ENCODE measurements around the gene GID8.
A peak's percentile ranks its signal among the peaks of the same experiment; 100 is the strongest.

GID8 gene

DNA sequence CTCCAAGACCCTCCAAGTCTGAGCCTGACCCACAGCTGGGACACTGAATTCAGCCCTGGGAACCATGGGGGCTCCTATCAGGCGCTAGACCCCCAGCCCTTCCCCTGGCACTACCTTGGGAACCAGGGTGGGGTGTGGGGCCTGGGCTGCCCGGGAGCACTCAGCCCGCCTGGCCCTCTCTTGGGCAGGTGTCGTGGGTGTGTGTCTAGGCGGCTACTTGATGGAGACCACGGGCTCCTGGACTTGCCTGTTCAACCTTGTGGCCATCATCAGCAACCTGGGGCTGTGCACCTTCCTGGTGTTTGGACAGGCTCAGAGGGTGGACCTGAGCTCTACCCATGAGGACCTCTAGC lies 29.2 kb downstream of the GID8 start:
- no peak for FAIRE-seq
- no peak for TF ChIP-seq POLR2A (IDR thresholded peaks at IDR 0.05; ENCODE audit: low read depth, low read length)
- no peak for DNase-seq (ENCODE audit: insufficient read length, low spot score)

DNA sequence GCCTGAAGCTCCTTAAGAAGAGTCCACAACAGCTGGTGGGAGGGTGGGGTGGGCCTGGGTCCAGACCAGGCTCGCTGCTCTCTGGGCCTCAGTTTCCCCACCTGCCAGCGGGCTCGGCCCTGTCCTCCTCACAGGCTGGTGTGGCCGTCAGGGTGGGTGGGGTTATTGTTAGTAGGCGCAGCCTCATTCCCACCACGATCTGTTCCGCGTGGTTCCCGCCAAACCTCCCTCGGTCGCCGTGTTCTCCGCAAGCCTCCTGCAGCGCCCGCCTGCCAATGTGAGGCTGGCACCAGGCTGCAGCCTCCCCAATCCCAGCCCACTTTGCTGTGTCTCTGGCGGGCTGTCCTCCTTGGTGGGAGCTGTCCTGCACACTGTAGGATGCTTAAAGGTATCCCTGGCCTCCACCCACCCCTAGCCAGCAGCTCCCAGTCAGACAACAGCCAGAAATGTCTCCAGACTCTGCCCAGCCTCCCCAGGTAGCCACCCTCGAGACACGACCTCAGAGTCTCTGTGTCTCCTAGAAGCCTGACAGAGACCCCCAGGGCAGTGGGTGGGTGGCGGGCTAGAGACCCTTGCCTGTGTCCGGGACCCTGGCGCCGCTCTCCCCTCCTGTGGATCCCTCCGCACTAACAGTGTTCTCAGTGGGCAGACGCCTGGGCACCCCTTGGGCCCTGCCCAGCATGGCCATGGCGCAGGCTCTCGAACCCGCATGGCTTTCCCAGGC lies 29.8 kb downstream of the GID8 start:
- no peak for DNase-seq (ENCODE audit: insufficient read length, low spot score)
- no peak for FAIRE-seq
- no peak for TF ChIP-seq POLR2A (IDR thresholded peaks at IDR 0.05; ENCODE audit: low read depth, low read length)

DNA sequence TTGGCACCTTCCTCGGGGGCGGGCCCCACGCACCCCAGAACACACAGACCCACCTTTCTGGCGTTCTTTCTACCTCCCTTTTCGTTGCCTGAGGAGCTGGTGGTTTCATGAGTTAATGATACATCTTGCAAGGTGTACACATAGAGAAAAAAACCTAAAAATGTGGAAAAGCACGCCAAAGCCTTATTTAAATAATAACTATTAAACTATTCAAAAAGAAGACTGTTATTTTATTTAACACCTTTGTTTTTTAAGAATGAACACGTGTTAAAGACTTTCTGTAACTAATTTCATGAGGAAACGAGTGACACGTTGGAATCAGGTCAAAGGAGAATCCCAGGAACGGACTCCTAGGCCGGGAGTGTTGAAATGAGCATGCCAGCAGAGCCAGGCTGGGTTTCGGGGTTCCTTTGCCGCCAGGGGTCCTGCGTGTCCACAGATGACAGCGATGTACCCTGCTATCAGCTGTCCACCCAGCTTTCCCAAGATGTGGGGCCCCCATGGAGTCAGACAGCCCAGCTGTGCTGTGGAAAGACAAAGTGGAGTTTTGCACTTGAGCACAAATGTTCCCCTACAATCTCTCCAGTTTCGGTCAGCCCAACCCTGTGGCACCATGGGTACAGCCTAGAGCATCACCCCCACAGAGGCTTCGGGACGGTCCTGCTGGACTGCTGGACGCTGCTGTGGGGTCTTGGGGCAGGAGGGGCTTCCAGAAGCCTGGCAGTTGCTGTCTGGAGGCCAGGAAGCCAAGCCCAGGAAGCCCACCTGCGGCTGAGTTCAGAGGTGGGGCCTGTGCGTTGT lies 30.6 kb downstream of the GID8 start:
- FAIRE-seq (no peak), DNase-seq (ENCODE audit: insufficient read length, low spot score) (no peak)
- no peak for TF ChIP-seq POLR2A (IDR thresholded peaks at IDR 0.05; ENCODE audit: low read depth, low read length)

DNA sequence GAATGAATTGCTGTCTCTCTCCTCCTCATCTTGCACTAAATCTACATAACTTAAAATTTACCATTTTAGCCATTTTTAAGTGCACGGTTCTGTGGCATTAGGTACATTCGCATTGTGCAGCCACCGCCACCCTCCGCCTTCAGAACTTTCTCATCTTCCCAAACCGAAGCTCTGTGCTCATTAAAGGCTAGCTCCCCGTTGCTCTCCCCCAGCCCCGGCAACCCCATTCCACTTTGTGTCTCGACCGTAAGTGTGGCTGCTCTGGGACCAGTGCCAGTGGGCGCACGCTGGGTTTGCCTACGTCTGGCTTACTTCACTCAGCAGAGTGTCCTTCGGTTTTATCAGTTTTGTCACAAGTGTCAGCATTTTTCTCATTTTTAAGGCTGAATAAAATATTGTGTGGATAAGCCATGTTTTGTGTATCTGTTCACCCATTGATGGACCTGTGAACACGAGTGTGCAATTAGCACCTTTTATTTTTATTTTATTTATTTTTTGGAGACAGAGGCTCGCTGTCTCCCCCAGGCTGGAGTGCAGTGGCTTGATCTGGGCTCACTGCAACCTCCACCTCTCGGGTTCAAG lies 31.3 kb downstream of the GID8 start:
- TF ChIP-seq POLR2A (IDR thresholded peaks at IDR 0.05; ENCODE audit: low read depth, low read length), result no peak
- DNase-seq (ENCODE audit: insufficient read length, low spot score) (no peak), FAIRE-seq (no peak)

DNA sequence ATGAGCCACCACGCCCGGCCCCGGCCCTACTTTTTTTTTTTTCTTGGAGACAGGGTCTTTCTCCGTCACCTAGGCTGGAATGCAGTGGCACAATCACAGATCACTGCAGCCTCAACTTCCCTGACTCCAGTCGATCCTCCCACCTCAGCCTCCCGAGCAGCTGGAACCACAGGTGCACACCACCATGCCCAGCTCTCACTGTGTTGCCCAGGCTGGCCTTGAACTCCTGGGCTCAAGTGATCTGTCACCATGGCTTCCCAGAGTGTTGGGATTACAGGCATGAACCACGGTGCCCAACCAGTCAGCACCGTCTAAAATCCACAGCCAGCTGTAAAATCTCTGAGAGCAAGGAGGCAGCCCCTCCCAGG lies 32.0 kb downstream of the GID8 start:
- no peak for TF ChIP-seq POLR2A (IDR thresholded peaks at IDR 0.05; ENCODE audit: low read depth, low read length)
- no peak for DNase-seq (ENCODE audit: insufficient read length, low spot score)
- no peak for FAIRE-seq

DNA sequence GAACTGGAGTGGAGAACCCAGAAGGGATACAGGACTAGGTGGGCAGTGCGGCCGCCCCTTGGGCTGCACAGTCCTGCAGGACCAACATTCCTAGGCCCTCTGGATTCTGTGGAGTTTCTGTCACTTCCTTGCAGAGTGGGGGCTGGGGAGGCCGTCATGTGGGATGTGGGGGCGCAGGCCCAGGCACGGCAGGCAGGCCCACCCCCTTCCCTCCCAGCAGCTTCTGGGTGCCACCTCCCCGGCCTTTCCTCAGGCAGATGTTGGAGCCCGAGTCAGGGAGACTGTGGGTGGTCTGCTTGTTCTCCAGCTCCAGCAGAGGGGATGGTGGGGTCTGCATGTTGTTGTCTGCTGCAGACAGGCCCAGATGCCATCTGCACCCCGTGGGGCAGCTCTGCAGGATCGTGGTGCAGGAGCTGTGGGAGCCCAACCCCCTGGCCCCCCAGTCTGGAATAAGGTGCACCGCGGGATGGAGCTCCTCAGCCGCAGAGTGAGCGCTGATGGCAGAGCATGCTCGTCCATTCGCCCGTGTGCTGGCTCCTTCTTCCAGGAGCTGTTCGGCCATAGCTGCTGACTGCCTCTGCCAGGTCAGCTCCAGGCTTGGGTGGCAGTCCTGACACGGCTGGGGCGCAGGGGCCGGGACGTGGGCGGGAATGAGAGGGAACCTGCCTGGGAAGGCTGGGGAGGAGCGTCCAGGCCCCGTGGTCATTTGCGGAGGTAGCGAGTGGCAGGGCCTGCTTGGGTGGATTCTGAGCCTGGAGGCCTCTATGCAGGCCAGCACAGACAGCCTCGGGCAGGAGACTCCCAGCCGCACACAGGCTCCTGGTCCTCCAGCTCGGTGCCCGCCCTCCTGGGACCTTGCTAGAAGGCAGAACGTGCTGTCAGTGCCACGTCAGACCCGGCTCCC lies 32.6 kb downstream of the GID8 start:
- no peak for FAIRE-seq
- no peak for DNase-seq (ENCODE audit: insufficient read length, low spot score)
- no peak for TF ChIP-seq POLR2A (IDR thresholded peaks at IDR 0.05; ENCODE audit: low read depth, low read length)

DNA sequence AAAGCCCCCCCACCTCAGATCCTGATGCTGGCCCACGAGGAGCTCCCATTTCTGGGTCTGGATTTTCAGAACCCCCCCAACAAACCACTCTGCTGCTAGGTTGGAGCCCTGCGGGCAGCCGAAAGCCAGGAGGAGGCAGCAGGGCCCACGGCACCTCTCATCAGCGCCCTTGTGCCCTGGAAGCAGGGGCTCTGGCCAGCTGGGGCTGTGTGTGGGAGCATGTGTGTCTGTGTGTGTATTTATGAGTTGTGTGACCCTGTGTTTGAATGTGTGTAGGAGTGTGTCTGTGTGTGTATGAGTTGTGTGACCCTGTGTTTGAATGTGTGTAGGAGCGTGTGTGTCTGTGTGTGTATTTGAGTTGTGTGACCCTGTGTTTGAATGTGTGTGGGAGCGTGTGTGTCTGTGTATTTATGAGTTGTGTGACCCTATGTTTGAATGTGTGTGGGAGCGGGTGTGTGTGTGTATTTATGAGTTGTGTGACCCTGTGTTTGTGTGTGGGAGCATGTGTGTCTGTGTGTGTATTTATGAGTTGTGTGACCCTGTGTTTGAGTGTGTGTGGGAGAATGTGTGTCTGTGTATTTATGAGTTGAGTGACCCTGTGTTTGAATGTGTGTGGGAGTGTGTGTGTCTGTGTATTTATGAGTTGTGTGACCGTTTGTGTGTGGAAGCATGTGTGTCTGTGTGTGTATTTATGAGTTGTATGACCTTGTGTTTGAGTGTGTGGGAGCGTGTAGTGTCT lies 33.4 kb downstream of the GID8 start:
- no peak for TF ChIP-seq POLR2A (IDR thresholded peaks at IDR 0.05; ENCODE audit: low read depth, low read length)
- no peak for DNase-seq (ENCODE audit: insufficient read length, low spot score)
- FAIRE-seq, result no peak

DNA sequence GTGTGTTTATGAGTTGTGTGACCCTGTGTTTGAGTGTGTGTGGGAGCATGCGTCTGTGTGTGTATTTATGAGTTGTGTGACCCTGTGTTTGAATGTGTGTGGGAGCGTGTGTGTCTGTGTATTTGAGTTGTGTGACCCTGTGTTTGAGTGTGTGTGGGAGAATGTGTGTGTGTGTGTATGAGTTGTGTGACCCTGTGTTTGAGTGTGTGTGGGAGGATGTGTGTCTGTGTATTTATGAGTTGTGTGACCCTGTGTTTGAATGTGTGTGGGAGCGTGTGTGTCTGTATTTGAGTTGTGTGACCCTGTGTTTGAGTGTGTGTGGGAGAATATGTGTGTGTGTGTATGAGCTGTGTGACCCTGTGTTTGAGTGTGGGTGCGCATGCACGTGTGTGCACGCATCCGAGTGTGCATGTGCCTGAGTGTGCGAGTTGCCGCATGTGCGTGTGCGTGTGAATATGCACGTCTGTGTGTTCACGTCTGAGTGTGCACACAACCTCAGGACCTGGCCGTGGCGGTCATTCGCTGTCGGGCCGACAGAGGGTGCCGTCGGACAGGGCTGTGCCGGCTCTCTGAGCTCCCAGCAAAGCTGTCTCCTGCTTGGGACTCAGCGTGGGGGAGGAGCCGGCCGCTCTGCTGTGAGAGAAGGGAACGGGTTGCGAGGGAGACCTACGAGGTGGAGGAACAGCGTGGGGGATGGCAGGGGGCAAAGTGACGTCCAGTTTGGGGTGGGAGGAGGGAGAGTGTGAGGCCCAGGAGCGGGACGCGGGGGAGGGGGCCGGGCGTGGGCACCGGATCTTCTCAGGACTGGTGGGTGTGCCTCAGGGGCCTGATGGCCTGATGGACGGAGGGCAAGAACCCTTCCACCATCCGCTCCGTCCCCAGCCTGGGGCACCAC lies 34.2 kb downstream of the GID8 start:
- FAIRE-seq, result no peak
- peak; percentile 30; the same call in 1 of the 2 replicates for TF ChIP-seq POLR2A (IDR thresholded peaks at IDR 0.05; ENCODE audit: low read depth, low read length)
- DNase-seq (ENCODE audit: insufficient read length, low spot score), result peak; percentile 99

DNA sequence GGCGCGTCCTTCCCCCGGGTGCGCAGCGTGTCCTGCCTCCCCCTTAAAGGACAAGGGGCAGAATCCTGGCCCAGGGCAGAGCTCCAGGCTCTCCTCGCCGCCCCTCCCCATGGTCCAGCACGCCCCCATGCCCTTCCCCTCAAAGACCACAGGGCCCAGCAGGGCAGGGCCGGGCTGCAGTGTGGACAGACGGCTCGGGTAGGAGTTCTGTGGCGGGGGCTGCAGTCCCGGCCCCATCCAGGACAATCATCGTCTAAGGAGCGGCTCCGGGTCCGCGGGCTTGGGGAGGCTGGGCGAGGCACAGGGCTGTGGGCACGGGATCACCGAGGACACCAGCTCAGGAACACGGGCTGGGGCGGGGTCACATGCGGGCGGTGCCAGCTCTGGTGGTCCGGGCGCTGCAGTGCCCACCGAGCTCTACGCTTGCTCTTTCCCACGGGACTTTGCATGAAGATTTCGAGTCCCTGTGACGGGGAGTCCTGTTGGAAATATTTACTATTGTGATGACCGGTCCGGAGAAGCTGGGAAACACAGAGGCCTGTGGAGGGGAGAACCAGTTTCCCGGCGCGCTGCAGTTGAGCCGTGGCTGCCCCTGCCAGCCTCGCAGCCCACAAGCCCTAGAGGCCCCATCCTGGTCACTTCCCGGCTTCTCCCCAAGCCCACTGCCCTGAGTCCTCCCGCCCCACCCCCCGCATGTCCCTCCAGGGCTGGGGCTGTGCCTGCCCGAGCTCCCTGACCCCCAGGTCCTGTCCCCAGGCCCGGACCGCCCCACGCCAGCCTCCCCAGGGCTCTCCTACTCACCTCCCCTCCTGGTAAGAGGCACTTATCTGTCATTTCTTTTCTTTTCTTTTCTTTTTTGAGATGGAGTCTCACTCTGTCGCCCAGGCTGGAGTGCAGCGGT lies 35.1 kb downstream of the GID8 start:
- DNase-seq (ENCODE audit: insufficient read length, low spot score) (no peak), FAIRE-seq (no peak)
- no peak for TF ChIP-seq POLR2A (IDR thresholded peaks at IDR 0.05; ENCODE audit: low read depth, low read length)

DNA sequence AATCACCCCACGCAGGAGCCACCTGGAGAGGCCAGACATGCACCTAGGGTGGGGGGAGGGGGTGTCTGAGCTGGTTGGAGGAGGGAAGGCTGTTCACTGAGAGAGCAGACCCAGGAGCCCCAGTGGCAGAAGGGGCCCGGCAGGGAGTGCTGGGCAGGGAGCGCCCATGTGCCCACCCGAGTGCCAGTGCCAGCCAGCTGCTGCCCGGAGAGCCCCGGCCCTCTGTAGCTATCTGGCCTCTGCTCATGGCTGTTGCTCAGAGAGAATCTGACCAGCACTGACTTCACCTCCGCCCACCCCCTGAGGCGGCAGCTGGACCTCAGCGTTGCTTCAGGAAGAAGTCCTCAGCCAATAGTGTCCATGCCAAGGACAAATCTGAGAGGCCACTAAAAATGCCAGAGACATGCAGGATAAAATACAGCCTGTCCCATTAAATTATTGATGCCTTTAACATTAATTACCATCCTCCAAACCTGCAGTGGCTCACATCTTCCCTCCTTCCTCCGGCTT lies 37.4 kb downstream of the GID8 start:
- FAIRE-seq (no peak), DNase-seq (ENCODE audit: insufficient read length, low spot score) (no peak)
- no peak for TF ChIP-seq POLR2A (IDR thresholded peaks at IDR 0.05; ENCODE audit: low read depth, low read length)

DNA sequence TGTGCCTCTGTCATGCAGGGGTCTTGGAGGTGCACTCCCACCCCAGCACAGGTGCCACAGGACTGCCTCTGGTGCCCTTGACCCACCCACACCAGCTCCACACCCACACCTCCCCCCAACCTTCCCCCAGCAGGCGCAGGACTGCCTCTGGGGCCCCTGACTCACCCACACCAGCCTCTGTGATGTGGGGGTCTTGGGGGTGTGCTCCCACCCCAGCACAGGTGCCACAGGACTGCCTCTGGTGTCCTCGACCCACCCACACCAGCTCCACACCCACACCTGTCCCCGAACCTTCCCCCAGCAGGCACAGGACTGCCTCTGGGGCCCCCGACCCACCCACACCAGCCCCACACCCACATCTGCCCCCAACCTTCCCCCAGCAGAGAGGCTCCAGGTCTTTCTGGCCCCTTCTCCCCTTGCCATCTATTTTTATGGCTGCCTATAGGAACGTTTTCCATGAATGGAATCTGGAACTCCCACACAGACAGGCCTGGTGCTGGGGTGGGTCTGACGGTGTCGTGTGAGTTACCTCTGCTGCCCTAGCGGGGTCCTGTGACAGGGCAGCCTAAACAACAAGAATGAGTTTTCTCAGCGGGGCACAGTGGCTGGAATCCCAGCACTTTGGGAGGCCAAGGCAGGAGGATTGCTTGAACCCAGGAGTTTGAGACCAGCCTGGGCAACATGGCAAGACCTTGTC lies 38.0 kb downstream of the GID8 start:
- DNase-seq (ENCODE audit: insufficient read length, low spot score) (no peak), FAIRE-seq (no peak)
- no peak for TF ChIP-seq POLR2A (IDR thresholded peaks at IDR 0.05; ENCODE audit: low read depth, low read length)

Measured in H54 (cell line).